ENCODE data around the gene AOC2. TPM values are rescaled to one million over a fixed set of nuclear protein-coding genes. Genes with fewer than 3 reads are reported as not detected.

AOC2 gene
- polyA plus RNA-seq, 1 of the 3 experiments (the other 2 are of a cell fraction) = 0.33 TPM

- Histone ChIP-seq H3K9me2 (no peaks in the 10 kb centered on the region), H4K20me1 (ENCODE audit: insufficient read depth) (no peaks in the 10 kb centered on the region), H3K79me2 (ENCODE audit: insufficient read depth) (no peaks in the 10 kb centered on the region), H3K4me1 (ENCODE audit: control insufficient read depth in 1 of 2, insufficient read depth in 2 of 2, low read depth in 1 of 2, low read length in 1 of 2) (no peaks in the 10 kb centered on the region), H3K9ac (no peak overlapping the region), H3K4me3 (ENCODE audit: low read depth in 2 of 2, low read length in 1 of 2) (no peak overlapping the region), H3F3A (replicated peaks; ENCODE audit: insufficient read depth) (no peaks in the 10 kb centered on the region), H3K27me3 (ENCODE audit: insufficient read depth) (peaks cover 52% of the 10 kb centered on the region), H3K36me3 (replicated peaks in 1 of 2; ENCODE audit: control insufficient read depth in 1 of 2, insufficient read depth in 2 of 2, low read length in 1 of 2) (no peaks in the 10 kb centered on the region), H3K4me2 (no peak overlapping the region), H2AFZ (ENCODE audit: low read depth) (no peak overlapping the region), H3K27ac (ENCODE audit: low read depth in 2 of 2, low read length in 1 of 2) (no peak overlapping the region), H3K9me3 (peaks cover 6% of the 10 kb centered on the region)
- 70% methylated on average over 9 of the region's 12 CpGs for WGBS (ENCODE audit: low lambda C conversion rate)
- TF ChIP-seq RAD21 (IDR thresholded peaks at IDR 0.05; ENCODE audit: low read length) = no peak
- TF ChIP-seq, protein P1, sequence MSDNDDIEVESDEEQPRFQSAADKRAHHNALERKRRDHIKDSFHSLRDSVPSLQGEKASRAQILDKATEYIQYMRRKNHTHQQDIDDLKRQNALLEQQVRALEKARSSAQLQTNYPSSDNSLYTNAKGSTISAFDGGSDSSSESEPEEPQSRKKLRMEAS (IDR thresholded peaks at IDR 0.05; ENCODE audit: low read depth) = no peak
- TF ChIP-seq, protein P2, sequence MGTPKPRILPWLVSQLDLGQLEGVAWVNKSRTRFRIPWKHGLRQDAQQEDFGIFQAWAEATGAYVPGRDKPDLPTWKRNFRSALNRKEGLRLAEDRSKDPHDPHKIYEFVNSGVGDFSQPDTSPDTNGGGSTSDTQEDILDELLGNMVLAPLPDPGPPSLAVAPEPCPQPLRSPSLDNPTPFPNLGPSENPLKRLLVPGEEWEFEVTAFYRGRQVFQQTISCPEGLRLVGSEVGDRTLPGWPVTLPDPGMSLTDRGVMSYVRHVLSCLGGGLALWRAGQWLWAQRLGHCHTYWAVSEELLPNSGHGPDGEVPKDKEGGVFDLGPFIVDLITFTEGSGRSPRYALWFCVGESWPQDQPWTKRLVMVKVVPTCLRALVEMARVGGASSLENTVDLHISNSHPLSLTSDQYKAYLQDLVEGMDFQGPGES (IDR thresholded peaks at IDR 0.05; ENCODE audit: low read depth, low read length) = no peak
- TF ChIP-seq ZBTB33 (IDR thresholded peaks at IDR 0.05; ENCODE audit: borderline replicate concordance, low read depth) = no peak
- TF ChIP-seq YY1 (IDR thresholded peaks at IDR 0.05; ENCODE audit: low read depth) = no peak
- TF ChIP-seq, protein P3, sequence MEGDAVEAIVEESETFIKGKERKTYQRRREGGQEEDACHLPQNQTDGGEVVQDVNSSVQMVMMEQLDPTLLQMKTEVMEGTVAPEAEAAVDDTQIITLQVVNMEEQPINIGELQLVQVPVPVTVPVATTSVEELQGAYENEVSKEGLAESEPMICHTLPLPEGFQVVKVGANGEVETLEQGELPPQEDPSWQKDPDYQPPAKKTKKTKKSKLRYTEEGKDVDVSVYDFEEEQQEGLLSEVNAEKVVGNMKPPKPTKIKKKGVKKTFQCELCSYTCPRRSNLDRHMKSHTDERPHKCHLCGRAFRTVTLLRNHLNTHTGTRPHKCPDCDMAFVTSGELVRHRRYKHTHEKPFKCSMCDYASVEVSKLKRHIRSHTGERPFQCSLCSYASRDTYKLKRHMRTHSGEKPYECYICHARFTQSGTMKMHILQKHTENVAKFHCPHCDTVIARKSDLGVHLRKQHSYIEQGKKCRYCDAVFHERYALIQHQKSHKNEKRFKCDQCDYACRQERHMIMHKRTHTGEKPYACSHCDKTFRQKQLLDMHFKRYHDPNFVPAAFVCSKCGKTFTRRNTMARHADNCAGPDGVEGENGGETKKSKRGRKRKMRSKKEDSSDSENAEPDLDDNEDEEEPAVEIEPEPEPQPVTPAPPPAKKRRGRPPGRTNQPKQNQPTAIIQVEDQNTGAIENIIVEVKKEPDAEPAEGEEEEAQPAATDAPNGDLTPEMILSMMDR (IDR thresholded peaks at IDR 0.05) = no peak
- TF ChIP-seq TAF1 (IDR thresholded peaks at IDR 0.05; ENCODE audit: borderline replicate concordance, low read depth, low read length) = no peak
- no peak for TF ChIP-seq PBX3 (IDR thresholded peaks at IDR 0.05)
- no peak for DNase-seq
- ChIA-PET CTCF (no interaction called here), POLR2A (no interaction called here)
Observed at GRCh38 chr17:42868338-42868737, 24.0 kb downstream of the AOC2 start.

DNA sequence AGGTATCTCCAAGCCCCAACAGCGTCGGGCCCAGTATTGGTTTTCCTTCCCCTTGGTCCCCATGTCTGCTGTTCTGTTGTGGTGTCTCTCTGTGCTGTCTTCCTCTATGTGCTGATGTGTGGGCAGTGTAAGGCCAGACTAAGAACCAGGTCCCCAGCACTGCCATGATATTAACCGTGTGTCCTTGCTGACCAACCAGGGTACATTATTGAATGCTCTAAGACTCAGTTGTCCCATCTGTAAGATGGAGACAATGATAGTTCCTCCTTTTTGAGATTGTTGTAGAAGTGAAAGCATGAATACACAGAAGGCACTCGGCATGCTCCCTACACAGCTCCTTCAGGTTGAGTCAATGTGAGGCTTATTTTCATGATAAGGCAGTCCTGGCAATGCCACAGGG is 27.3 kb downstream of the AOC2 start:
- Histone ChIP-seq H3K27ac (ENCODE audit: low read depth in 2 of 2, low read length in 1 of 2) (no peak overlapping the region), H3K9ac (no peak overlapping the region), H3K79me2 (ENCODE audit: insufficient read depth) (no peaks in the 10 kb centered on the region), H3K4me3 (ENCODE audit: low read depth in 2 of 2, low read length in 1 of 2) (no peak overlapping the region), H3F3A (replicated peaks; ENCODE audit: insufficient read depth) (no peaks in the 10 kb centered on the region), H3K27me3 (ENCODE audit: insufficient read depth) (peaks cover 34% of the 10 kb centered on the region), H3K9me3 (peaks cover 6% of the 10 kb centered on the region), H3K4me2 (no peak overlapping the region), H3K36me3 (replicated peaks in 1 of 2; ENCODE audit: control insufficient read depth in 1 of 2, insufficient read depth in 2 of 2, low read length in 1 of 2) (no peaks in the 10 kb centered on the region), H2AFZ (ENCODE audit: low read depth) (no peak overlapping the region), H3K9me2 (no peaks in the 10 kb centered on the region), H3K4me1 (ENCODE audit: control insufficient read depth in 1 of 2, insufficient read depth in 2 of 2, low read depth in 1 of 2, low read length in 1 of 2) (no peaks in the 10 kb centered on the region), H4K20me1 (ENCODE audit: insufficient read depth) (no peaks in the 10 kb centered on the region)
- 36% methylated on average over 4 of the region's 4 CpGs for WGBS (ENCODE audit: low lambda C conversion rate)
- DNase-seq = no peak
- CTCF ChIA-PET = no interaction called here
- POLR2A ChIA-PET = no interaction called here
- TF ChIP-seq TCF12 (IDR thresholded peaks at IDR 0.05) = no peak
- TF ChIP-seq FOXM1 (IDR thresholded peaks at IDR 0.05; ENCODE audit: low read depth) = no peak
- no peak for TF ChIP-seq RAD21 (IDR thresholded peaks at IDR 0.05; ENCODE audit: low read length)
- TF ChIP-seq EZH2phosphoT487 (IDR thresholded peaks at IDR 0.05; ENCODE audit: borderline replicate concordance, low read depth) = no peak
- TF ChIP-seq POLR2AphosphoS5 (IDR thresholded peaks at IDR 0.05; ENCODE audit: low read depth, low read length) = no peak
